ENCODE results near the gene LCLAT1. TPM values are rescaled to one million over a fixed set of nuclear protein-coding genes. Genes with fewer than 3 reads are reported as not detected.
"Not testable (repeated sequence)": the region's sequence is repeated elsewhere in the genome, so short reads cannot be mapped to it uniquely, and the experiment has no call there.

LCLAT1 gene
- total RNA-seq, 2 donors from 2014 or later, result 14.8 to 43.9 TPM

GRCh38 chr2:30493440-30493839 is 46.4 kb downstream of the LCLAT1 start:
- Histone ChIP-seq H3K4me1 (ENCODE audit: control insufficient read depth in 1 of 2, low read depth in 2 of 2) (peaks cover 15 to 25% of the 10 kb centered on the region in 2 donors), H3K36me3 (no peaks in the 10 kb centered on the region), H3K27me3 (replicated peaks; ENCODE audit: insufficient read depth) (no peaks in the 10 kb centered on the region), H3K4me3 (no peak overlapping the region), H3K9me3 (no peaks in the 10 kb centered on the region), H3K27ac (no peak overlapping the region)
- DNase-seq (ENCODE audit: low spot score), result no peak
- ATAC-seq (ENCODE audit: insufficient number of reproducible peaks, low FRiP score, low read depth), result no peak
- TF ChIP-seq, protein P1, sequence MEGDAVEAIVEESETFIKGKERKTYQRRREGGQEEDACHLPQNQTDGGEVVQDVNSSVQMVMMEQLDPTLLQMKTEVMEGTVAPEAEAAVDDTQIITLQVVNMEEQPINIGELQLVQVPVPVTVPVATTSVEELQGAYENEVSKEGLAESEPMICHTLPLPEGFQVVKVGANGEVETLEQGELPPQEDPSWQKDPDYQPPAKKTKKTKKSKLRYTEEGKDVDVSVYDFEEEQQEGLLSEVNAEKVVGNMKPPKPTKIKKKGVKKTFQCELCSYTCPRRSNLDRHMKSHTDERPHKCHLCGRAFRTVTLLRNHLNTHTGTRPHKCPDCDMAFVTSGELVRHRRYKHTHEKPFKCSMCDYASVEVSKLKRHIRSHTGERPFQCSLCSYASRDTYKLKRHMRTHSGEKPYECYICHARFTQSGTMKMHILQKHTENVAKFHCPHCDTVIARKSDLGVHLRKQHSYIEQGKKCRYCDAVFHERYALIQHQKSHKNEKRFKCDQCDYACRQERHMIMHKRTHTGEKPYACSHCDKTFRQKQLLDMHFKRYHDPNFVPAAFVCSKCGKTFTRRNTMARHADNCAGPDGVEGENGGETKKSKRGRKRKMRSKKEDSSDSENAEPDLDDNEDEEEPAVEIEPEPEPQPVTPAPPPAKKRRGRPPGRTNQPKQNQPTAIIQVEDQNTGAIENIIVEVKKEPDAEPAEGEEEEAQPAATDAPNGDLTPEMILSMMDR (IDR thresholded peaks at IDR 0.05), result no peak

GRCh38 chr2:30495896-30496295 is 48.9 kb downstream of the LCLAT1 start:
- not testable (repeated sequence) for DNase-seq (ENCODE audit: low spot score); H3K27me3 ChIP-seq (replicated peaks; ENCODE audit: insufficient read depth); ATAC-seq (ENCODE audit: insufficient number of reproducible peaks, low FRiP score, low read depth); H3K9me3 ChIP-seq; H3K36me3 ChIP-seq; H3K4me3 ChIP-seq; H3K27ac ChIP-seq
- H3K4me1 ChIP-seq (ENCODE audit: control insufficient read depth in 1 of 2, low read depth in 2 of 2), result peaks cover 15 to 19% of the 10 kb centered on the region in 2 donors

GRCh38 chr2:30499681-30500080 is 52.6 kb downstream of the LCLAT1 start:
- ATAC-seq (ENCODE audit: insufficient number of reproducible peaks, low FRiP score, low read depth), result no peak
- Histone ChIP-seq H3K4me1 (ENCODE audit: control insufficient read depth in 1 of 2, low read depth in 2 of 2) (peaks cover 2 to 7% of the 10 kb centered on the region in 2 donors), H3K9me3 (peaks cover 7% of the 10 kb centered on the region), H3K27me3 (replicated peaks; ENCODE audit: insufficient read depth) (no peaks in the 10 kb centered on the region), H3K27ac (no peak overlapping the region), H3K36me3 (no peaks in the 10 kb centered on the region), H3K4me3 (no peak overlapping the region)
- TF ChIP-seq, protein P1 (IDR thresholded peaks at IDR 0.05), result no peak
- DNase-seq (ENCODE audit: low spot score), result no peak

GRCh38 chr2:30500699-30501098 is 53.7 kb downstream of the LCLAT1 start:
- Histone ChIP-seq H3K9me3 (peaks cover 7% of the 10 kb centered on the region), H3K27me3 (replicated peaks; ENCODE audit: insufficient read depth) (no peaks in the 10 kb centered on the region), H3K4me3 (no peak overlapping the region), H3K27ac (no peak overlapping the region), H3K36me3 (no peaks in the 10 kb centered on the region), H3K4me1 (ENCODE audit: control insufficient read depth in 1 of 2, low read depth in 2 of 2) (peaks cover 5 to 8% of the 10 kb centered on the region in 2 donors)
- TF ChIP-seq, protein P1 (IDR thresholded peaks at IDR 0.05), result no peak
- ATAC-seq (ENCODE audit: insufficient number of reproducible peaks, low FRiP score, low read depth) (no peak), DNase-seq (ENCODE audit: low spot score) (no peak)

- DNase-seq (ENCODE audit: low spot score) (no peak), ATAC-seq (ENCODE audit: insufficient number of reproducible peaks, low FRiP score, low read depth) (no peak)
- Histone ChIP-seq H3K27ac (no peak overlapping the region), H3K36me3 (no peaks in the 10 kb centered on the region), H3K4me1 (ENCODE audit: control insufficient read depth in 1 of 2, low read depth in 2 of 2) (peaks cover 5 to 10% of the 10 kb centered on the region in 2 donors), H3K4me3 (no peak overlapping the region), H3K27me3 (replicated peaks; ENCODE audit: insufficient read depth) (no peaks in the 10 kb centered on the region), H3K9me3 (peaks cover 7% of the 10 kb centered on the region)
- TF ChIP-seq, protein P1 (IDR thresholded peaks at IDR 0.05), result no peak
Observed at GRCh38 chr2:30502310-30502709, 55.3 kb downstream of the LCLAT1 start.
